HG02678 (cell line): Measurements from ENCODE around the gene TRPC1.

ENCODE experiments used
- ATAC-seq: cut with Tn5 transposase; IDR thresholded peaks from one replicate; pipeline ENCODE4 v1.9.1; 2021; ENCODE audit warnings: mild to moderate bottlenecking, moderate library complexity; ENCODE audit not compliant: unreplicated experiment

Gene TRPC1

DNA sequence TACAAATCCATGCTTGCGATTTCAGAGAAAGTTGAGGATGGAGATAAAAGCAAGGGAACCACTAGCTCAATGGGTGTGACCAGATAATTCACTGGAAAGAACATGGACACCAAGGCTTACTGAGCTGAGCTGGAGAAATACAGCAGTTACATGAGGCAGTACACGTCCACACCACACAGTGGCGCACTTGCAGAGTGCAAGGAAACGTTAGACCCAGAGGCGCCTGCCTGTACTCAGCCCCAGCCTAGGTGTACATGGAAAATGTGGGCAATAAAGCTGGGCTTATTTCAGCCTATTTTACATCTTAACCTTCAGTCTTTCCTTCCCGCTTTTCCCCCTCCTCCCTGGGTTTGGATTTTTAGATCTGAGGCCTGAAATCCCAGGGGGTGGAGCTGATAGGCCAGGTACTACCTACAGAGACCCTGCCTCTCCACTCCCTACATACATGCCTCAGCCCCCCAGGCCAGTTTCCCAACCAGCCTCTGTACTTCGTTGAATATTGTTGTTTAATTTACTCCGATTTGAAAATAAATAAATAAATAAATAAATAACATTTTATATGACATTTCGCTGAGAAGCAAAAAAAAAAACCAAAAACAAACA is 105.0 kb downstream of the TRPC1 start:
- peak; percentile 99 for ATAC-seq

- ATAC-seq, result no peak
Observed at GRCh38 chr3:142837526-142837925, 113.7 kb downstream of the TRPC1 start.

GRCh38 chr3:142839831-142840230 is 116.0 kb downstream of the TRPC1 start:
- no peak for ATAC-seq

- ATAC-seq, result peak; percentile 55
Observed at GRCh38 chr3:142844339-142844977, 120.6 kb downstream of the TRPC1 start.

DNA sequence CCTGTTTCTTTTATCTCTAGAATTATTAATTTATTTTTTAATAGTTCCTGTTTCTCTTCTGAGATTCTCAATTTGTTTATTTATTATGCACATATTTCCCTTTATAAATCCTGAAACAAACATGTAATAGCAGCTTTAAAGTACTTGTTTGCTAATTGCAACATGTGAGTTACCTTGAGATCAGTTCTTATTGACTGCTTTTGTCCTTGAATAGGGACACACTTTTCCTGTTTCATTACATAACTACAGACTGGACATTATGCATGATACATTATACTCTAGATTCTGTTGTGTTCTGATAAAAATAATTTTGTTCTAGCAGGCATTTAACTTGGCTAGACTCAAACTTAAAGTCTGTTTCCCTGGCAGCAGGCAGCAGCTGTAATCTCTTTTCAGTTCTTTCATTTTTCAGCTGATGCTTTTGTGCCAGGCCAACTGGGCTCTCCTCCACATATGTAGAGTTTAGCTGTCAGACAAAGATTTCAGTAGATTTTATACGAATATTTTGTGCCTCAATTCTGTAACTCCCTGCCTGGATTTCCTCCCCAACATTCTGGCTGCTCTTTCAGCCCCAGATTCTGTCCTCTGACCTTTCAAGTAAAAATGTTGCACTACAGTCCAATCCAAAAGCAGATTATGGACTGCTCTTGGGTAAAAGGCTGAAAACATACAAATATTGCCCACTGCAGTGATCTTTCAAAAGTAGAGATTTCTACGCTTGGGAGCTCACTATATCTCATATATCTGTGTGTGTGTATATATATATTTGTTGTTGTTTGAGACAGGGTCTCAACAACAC is 123.1 kb downstream of the TRPC1 start:
- no peak for ATAC-seq

DNA sequence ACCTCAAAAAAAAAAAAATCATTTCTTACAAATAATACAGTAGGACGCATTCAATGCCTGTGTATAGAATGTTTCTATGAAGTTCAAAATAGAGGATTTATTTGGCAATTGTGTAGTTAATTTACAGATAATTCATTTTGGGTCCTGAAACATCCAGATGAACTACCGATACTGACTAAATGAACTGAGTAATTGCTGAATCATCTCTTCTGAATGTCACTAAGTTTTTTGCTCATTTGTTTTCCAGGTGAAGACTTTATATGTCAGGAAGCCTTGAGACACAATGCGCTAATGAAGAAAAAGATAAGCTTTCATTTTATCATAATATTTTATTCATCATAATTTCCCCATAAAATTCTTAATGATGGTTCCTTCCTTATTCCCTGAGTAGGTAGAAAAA is 125.3 kb downstream of the TRPC1 start:
- no peak for ATAC-seq

DNA sequence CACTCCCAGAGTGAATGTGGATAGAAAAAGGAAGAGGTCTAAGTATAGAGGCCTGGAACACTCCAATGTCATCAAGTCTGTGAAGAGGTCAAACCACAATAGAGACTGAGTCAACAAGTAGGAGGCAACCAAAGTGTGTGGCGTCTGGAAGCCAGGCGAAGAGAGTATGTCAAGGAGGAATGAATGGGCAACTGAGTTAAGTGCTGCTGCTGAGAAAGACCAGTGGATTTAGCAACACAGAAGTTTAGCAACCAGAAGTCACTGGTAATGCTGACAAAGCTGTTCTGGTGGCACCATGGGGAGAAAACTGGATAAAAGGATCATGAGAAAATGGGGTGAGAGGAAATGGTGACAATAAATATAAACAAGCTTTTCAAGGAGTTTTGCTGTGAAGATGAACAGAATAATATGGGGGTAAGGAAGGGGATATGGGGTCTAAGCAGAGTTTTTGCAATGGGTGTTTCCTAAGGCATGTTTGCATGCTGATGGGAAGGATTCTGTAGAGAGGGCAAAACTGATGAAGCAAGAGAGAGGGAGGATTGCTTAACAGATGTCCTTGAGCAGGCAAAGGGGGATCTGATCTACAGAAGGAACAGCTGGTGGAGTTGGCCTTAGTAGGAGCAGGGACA is 126.7 kb downstream of the TRPC1 start:
- no peak for ATAC-seq

GRCh38 chr3:142852009-142852408 is 128.2 kb downstream of the TRPC1 start:
- no peak for ATAC-seq

- ATAC-seq, result no peak
Observed at GRCh38 chr3:142853270-142854168, 129.7 kb downstream of the TRPC1 start.

GRCh38 chr3:142857056-142857455 is 133.2 kb downstream of the TRPC1 start:
- no peak for ATAC-seq
